T-cell (primary cell): ENCODE measurements around the gene CREB1. TPM values are rescaled to one million over a fixed set of nuclear protein-coding genes. Genes with fewer than 3 reads are reported as not detected.
"Not testable (repeated sequence)": the region's sequence is repeated elsewhere in the genome, so short reads cannot be mapped to it uniquely, and the experiment has no call there.

Source experiments
- ATAC-seq, 4 experiments: fragments of 200-7000 bp in 3 of 4; fragments of 150-1000 bp in 1 of 4; cut with Tn5 transposase; replicated peaks in 1 of 4; 1 replicate in 3 of 4; 2 replicates in 1 of 4; pipeline ENCODE4 v1.10.0; 2021; ENCODE audit warnings: moderate library complexity in 3 of 4, mild to moderate bottlenecking in 2 of 4, moderate number of reproducible peaks in 1 of 4
- CTCF ChIA-PET, 2 donors: fragments of 300-600 bp; sonication (Branson Sonifier 250); formaldehyde crosslinking; loops; one replicate each; lab custom pipeline; 2022; ENCODE audit warnings: antibody characterized with exemption in 2 of 2; lab: Charles Lee
- POLR2A ChIA-PET, 2 donors: fragments of 300-600 bp; sonication (Branson Sonifier 250); formaldehyde crosslinking; loops; one replicate each; lab custom pipeline; 2022; ENCODE audit warnings: antibody characterized with exemption in 2 of 2; lab: Charles Lee
- DNase-seq, 35 experiments: peaks; one replicate each; pipeline versions ENCODE4 v3.0.0 to v3.0.0-alpha.2; 2013 to 2023
- H3K27ac ChIP-seq: one replicate; pipeline ENCODE4 v1.5.1; 2013; ENCODE audit warnings: low read length
- H3K27me3 ChIP-seq, 2 experiments: replicated peaks in 1 of 2; 1 replicate in 1 of 2; 2 replicates in 1 of 2; pipeline versions ENCODE4 v1.6.1 to v1.7.0; 2013; ENCODE audit warnings: low read length in 1 of 2, mixed read lengths in 1 of 2; ENCODE audit not compliant: control insufficient read depth in 2 of 2, insufficient read depth in 2 of 2; ENCODE audit errors: extremely low read depth in 1 of 2
- H3K36me3 ChIP-seq, 2 donors: 1 replicate in 1 of 2; 2 replicates in 1 of 2; pipeline versions ENCODE4 v1.6.1 to v1.7.0; 2013; ENCODE audit warnings: low read length in 1 of 2; ENCODE audit not compliant: control insufficient read depth in 2 of 2, insufficient read depth in 1 of 2; ENCODE audit errors: extremely low read depth in 1 of 2
- H3K4me1 ChIP-seq, 2 experiments: 1 replicate in 1 of 2; 2 replicates in 1 of 2; pipeline versions ENCODE4 v1.6.1 to v1.7.0; 2013; ENCODE audit warnings: low read length in 2 of 2, mixed read lengths in 1 of 2; ENCODE audit not compliant: insufficient read depth in 2 of 2, control insufficient read depth in 1 of 2; ENCODE audit errors: extremely low read depth in 1 of 2
- H3K4me3 ChIP-seq, 2 donors: 1 replicate in 1 of 2; 2 replicates in 1 of 2; pipeline versions ENCODE4 v1.5.1 to v1.7.0; 2013; ENCODE audit warnings: mild to moderate bottlenecking in 2 of 2, low read length in 1 of 2, moderate library complexity in 1 of 2; ENCODE audit not compliant: control insufficient read depth in 1 of 2; ENCODE audit errors: extremely low read depth in 1 of 2
- H3K9me3 ChIP-seq: 2 replicates; pipeline ENCODE4 v1.7.0; 2013
- H3K27ac Mint-ChIP-seq, 2 donors: one replicate each; pipeline ENCODE4 v1.8.0; 2020 to 2021; ENCODE audit warnings: mild to moderate bottlenecking in 2 of 2, mixed read lengths in 2 of 2
- H3K27me3 Mint-ChIP-seq, 2 donors: one replicate each; pipeline ENCODE4 v1.8.0; 2021 to 2022; ENCODE audit warnings: mixed read lengths in 2 of 2
- H3K36me3 Mint-ChIP-seq: one replicate; pipeline ENCODE4 v1.8.0; 2021; ENCODE audit warnings: mixed read lengths
- H3K4me1 Mint-ChIP-seq, 3 donors: one replicate each; pipeline ENCODE4 v1.8.0; 2020 to 2022; ENCODE audit warnings: mixed read lengths in 3 of 3, mild to moderate bottlenecking in 1 of 3
- H3K4me3 Mint-ChIP-seq, 3 donors: one replicate each; pipeline ENCODE4 v1.8.0; 2020 to 2022; ENCODE audit warnings: mild to moderate bottlenecking in 3 of 3, mixed read lengths in 3 of 3, moderate library complexity in 3 of 3
- H3K9me3 Mint-ChIP-seq, 3 donors: one replicate each; pipeline ENCODE4 v1.8.0; 2020 to 2022; ENCODE audit warnings: mixed read lengths in 3 of 3
- WGBS: methylation state at CpG from one replicate; pipeline ENCODE4 v1.1.5; 2013; ENCODE audit warnings: missing lambda C conversion rate; ENCODE audit not compliant: insufficient coverage; 5-methylcytosine and 5-hydroxymethylcytosine counted together
- total RNA-seq, 35 experiments: library from RNA in 6 of 35; stranded (reverse) in 6 of 35; fragments of 120-200 nt in 1 of 35; gene quantifications; one replicate each; pipeline versions ENCODE4 v1.2.1 to v1.2.4 and lab custom pipeline; 2013 to 2026

The CREB1 gene
- total RNA-seq, 5 donors from 2014 or later (not counting 1 experiment from before 2014, with no cell fraction given): 94.0 to 118 (median 100) TPM

DNA sequence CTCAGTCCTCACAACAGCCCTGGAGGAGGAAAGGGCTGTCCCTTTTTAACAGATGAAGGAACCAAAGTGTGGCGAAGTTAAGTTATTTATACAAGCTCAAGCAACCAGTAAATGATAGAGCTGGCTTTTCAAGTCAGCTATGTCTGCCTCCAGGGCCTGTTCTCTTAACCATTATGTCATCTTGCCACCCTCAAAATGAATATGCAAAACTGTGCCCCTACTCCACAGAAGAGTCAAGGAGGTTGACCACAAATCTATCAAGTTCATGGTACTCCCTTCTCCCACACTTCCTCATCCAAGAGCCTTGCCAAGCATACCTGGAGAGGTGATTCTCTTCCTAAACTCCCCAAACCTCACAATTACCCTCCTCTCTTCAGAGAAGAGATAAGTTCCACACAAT is 37.3 kb upstream of the CREB1 start:
- H3K27ac Mint-ChIP-seq: no peak overlapping the region
- H3K9me3 Mint-ChIP-seq: no peaks in the 10 kb centered on the region
- Histone ChIP-seq H3K27ac (no peak overlapping the region), H3K9me3 (no peaks in the 10 kb centered on the region), H3K27me3 (no peaks in the 10 kb centered on the region), H3K36me3 (no peaks in the 10 kb centered on the region), H3K4me3 (no peak overlapping the region), H3K4me1 (no peaks in the 10 kb centered on the region)
- no peak for DNase-seq
- H3K4me3 Mint-ChIP-seq: no peak overlapping the region
- no peak for ATAC-seq
- ChIA-PET CTCF (no interaction called here), POLR2A (no interaction called here)
- H3K36me3 Mint-ChIP-seq: peaks cover 7% of the 10 kb centered on the region
- H3K4me1 Mint-ChIP-seq: no peaks in the 10 kb centered on the region
- H3K27me3 Mint-ChIP-seq: no peaks in the 10 kb centered on the region
- WGBS: 67% methylated on average over 1 of the region's 1 CpG

DNA sequence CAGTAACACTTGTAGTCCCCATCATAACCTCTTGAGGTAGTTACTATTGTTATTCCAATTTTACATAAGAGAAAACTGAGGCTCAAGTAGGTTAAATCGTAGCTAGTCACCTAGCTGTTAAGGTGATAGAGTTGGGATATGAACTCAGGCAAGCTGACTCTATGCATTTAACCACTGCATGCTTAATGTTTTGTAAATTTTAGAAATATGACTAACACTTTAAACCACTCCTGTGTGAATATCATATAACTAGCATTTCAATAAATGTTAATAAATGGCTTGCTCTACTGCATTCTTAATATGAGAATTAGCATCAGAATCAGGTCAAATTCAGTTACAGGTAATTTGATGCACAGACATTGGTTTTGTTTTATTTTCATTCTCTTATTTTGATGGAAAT is 35.6 kb upstream of the CREB1 start:
- Histone ChIP-seq H3K9me3 (no peaks in the 10 kb centered on the region), H3K4me3 (no peak overlapping the region), H3K27ac (no peak overlapping the region), H3K4me1 (peaks cover 0 to 2% of the 10 kb centered on the region in 2 experiments), H3K27me3 (no peaks in the 10 kb centered on the region), H3K36me3 (no peaks in the 10 kb centered on the region)
- H3K4me1 Mint-ChIP-seq: peaks cover 2 to 4% (median 4%) of the 10 kb centered on the region in 3 donors
- H3K9me3 Mint-ChIP-seq: no peaks in the 10 kb centered on the region
- WGBS: no CpG with 5 or more reads among the region's 1 CpG
- POLR2A ChIA-PET: no interaction called here
- no peak for ATAC-seq
- H3K4me3 Mint-ChIP-seq: no peak overlapping the region
- DNase-seq: no peak
- no peaks in the 10 kb centered on the region for H3K27me3 Mint-ChIP-seq
- H3K36me3 Mint-ChIP-seq: peaks cover 9% of the 10 kb centered on the region
- H3K27ac Mint-ChIP-seq: no peak overlapping the region
- CTCF ChIA-PET: interaction anchor here in 1 of 2 donors (0.7 kb wide), 1 partner anchor 663 kb away, joined by 3 read pairs; no protein-coding TSS in a partner anchor

- H3K9me3 Mint-ChIP-seq, H3K36me3 Mint-ChIP-seq, H3K36me3 ChIP-seq, H3K4me3 Mint-ChIP-seq, DNase-seq, H3K27ac Mint-ChIP-seq, H3K27me3 ChIP-seq, ATAC-seq, H3K9me3 ChIP-seq, H3K4me1 ChIP-seq, H3K27ac ChIP-seq, H3K27me3 Mint-ChIP-seq, H3K4me3 ChIP-seq: not testable (repeated sequence)
- ChIA-PET CTCF (interaction anchor here (0.5 to 1.0 kb wide), 2 partner anchors 16 to 331 kb away, joined by 3 read pairs; partner anchors contain the start of gene KLF7 (in 1 of the 2)), POLR2A (interaction anchor here (0.6 to 0.7 kb wide), 2 partner anchors 327 to 1428 kb away, joined by 3 to 7 read pairs; no protein-coding TSS in a partner anchor)
- 90% methylated on average over 7 of the region's 12 CpGs for WGBS
- H3K4me1 Mint-ChIP-seq: peaks cover 2 to 18% (median 18%) of the 10 kb centered on the region in 3 donors
These were observed 32.8 kb upstream of the CREB1 start for GRCh38 chr2:207496936-207497335.

DNA sequence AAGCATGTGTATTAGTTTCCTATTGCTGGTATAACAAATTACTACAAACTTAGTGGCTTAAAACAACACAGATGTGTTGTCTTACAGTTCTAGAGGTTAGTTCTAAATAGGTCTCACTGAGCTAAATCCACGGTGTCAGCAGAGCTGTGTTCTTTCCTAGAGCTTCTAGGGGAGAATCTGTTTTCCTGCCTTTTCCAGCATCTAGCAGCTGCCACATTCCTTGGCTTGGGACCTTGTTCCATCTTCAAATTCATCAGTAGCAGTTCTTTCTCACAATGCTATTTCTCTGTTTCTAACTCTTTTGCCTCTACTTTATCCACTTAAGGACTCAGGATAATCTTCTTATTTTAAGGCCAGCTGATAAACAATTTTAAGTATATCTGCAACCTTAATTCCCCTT is 32.2 kb upstream of the CREB1 start:
- Mint-ChIP-seq H3K4me3 (no peak overlapping the region), H3K36me3 (peaks cover 3% of the 10 kb centered on the region), H3K9me3 (no peaks in the 10 kb centered on the region), H3K27me3 (no peaks in the 10 kb centered on the region), H3K4me1 (peaks cover 2 to 18% (median 18%) of the 10 kb centered on the region in 3 donors), H3K27ac (no peak overlapping the region)
- H3K9me3 ChIP-seq: no peaks in the 10 kb centered on the region
- DNase-seq (no peak), ATAC-seq (no peak)
- H3K36me3 ChIP-seq: no peaks in the 10 kb centered on the region
- no peaks in the 10 kb centered on the region for H3K27me3 ChIP-seq
- WGBS: no CpG with 5 or more reads among the region's 1 CpG
- POLR2A ChIA-PET: interaction anchor here in 1 of 2 donors (0.6 kb wide), 2 partner anchors 240 to 1428 kb away, joined by 3 read pairs; no protein-coding TSS in a partner anchor
- H3K4me1 ChIP-seq: peaks cover 0 to 4% of the 10 kb centered on the region in 2 experiments
- no peak overlapping the region for H3K4me3 ChIP-seq
- CTCF ChIA-PET: interaction anchor here in 1 of 2 donors (1.0 kb wide), 1 partner anchor 17 kb away, joined by 3 read pairs; no protein-coding TSS in a partner anchor
- no peak overlapping the region for H3K27ac ChIP-seq

DNA sequence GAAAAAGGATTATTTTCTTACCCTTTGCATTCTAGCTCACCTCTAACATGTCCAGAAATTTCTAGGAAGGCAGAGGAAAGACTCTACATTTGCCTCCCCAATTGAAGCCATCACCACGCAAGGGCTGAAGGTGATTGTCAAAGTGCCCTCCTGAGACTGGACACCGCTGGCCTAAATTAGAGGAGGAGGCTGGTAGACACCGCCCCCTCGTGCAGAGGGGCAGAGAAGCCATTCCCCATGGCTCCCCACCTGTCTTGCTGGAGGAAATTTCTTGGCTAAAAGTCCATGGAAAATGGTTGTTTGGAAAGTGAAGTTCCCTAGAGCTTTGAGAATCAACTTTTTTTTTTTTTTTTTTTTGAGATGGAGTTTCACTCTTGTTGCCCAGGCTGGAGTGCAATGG is 31.3 kb upstream of the CREB1 start:
- no peaks in the 10 kb centered on the region for H3K9me3 ChIP-seq
- no peak overlapping the region for H3K4me3 Mint-ChIP-seq
- no peaks in the 10 kb centered on the region for H3K27me3 Mint-ChIP-seq
- no peak overlapping the region for H3K27ac Mint-ChIP-seq
- CTCF ChIA-PET: no interaction called here
- H3K36me3 ChIP-seq: no peaks in the 10 kb centered on the region
- peaks cover 0 to 4% of the 10 kb centered on the region in 2 experiments for H3K4me1 ChIP-seq
- ATAC-seq: no peak
- DNase-seq: no peak
- H3K27me3 ChIP-seq: no peaks in the 10 kb centered on the region
- H3K36me3 Mint-ChIP-seq: peaks cover 3% of the 10 kb centered on the region
- no peak overlapping the region for H3K27ac ChIP-seq
- POLR2A ChIA-PET: interaction anchor here in 1 of 2 donors (0.6 kb wide), 1 partner anchor 210 kb away, joined by 3 read pairs; no protein-coding TSS in a partner anchor
- H3K4me3 ChIP-seq: no peak overlapping the region
- H3K9me3 Mint-ChIP-seq: no peaks in the 10 kb centered on the region
- H3K4me1 Mint-ChIP-seq: peaks cover 2 to 24% (median 20%) of the 10 kb centered on the region in 3 donors
- WGBS: no CpG with 5 or more reads among the region's 4 CpGs

DNA sequence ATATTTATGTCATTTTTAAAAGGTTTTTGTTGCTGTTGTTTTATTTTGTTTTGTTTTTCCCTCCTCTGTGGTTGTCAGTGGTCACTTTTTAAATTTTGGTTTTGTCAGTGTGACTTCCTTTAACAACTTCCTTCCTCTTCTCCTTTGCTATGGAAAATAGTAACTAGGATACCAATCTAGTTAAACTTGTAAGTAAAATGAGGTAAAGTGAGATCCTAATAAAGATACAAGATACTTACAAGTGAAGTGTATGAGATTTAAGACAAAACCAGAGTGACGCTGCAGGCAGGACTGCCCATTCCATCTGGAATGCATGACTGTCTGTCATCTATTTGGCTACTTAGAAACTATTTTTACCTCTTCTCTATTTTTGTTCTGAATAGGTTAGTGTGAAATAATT is 30.6 kb upstream of the CREB1 start:
- ChIA-PET CTCF (no interaction called here), POLR2A (no interaction called here)
- Mint-ChIP-seq H3K4me1 (peaks cover 6 to 31% (median 26%) of the 10 kb centered on the region in 3 donors), H3K27me3 (no peaks in the 10 kb centered on the region), H3K36me3 (peaks cover 3% of the 10 kb centered on the region), H3K9me3 (no peaks in the 10 kb centered on the region), H3K4me3 (no peak overlapping the region), H3K27ac (no peak overlapping the region)
- Histone ChIP-seq H3K27ac (no peak overlapping the region), H3K4me1 (peaks cover 0 to 4% of the 10 kb centered on the region in 2 experiments), H3K9me3 (no peaks in the 10 kb centered on the region), H3K36me3 (no peaks in the 10 kb centered on the region), H3K4me3 (no peak overlapping the region), H3K27me3 (no peaks in the 10 kb centered on the region)
- WGBS: 100% methylated on average over 1 of the region's 1 CpG
- DNase-seq: no peak
- no peak for ATAC-seq
